ENCODE results near the gene CLEC11A. TPM values are rescaled to one million over a fixed set of nuclear protein-coding genes. Genes with fewer than 3 reads are reported as not detected.

CLEC11A gene
- total RNA-seq, 1 experiment from 2014 or later: not detected

GRCh38 chr19:50677636-50678035 is 45.5 kb upstream of the CLEC11A start:
- ChIA-PET POLR2A (no interaction called here), CTCF (no interaction called here)
- in situ Hi-C loops (cut with HindIII; ENCODE audit: low pct_unique_long_range_greater_than_20kb, low sequenced_read_pairs): no loop called here
- Histone ChIP-seq H3K9me3 (ENCODE audit: control insufficient read depth, insufficient read depth, low read depth, low read length) (no peaks in the 10 kb centered on the region), H3K4me3 (ENCODE audit: low read depth in 2 of 2, low read length in 2 of 2) (no peak overlapping the region), H3K36me3 (ENCODE audit: control insufficient read depth, insufficient read depth, low read length) (no peaks in the 10 kb centered on the region), H3K4me1 (ENCODE audit: control insufficient read depth, insufficient read depth, low read length) (no peaks in the 10 kb centered on the region), H3K27me3 (ENCODE audit: control insufficient read depth, insufficient read depth, low read length) (no peaks in the 10 kb centered on the region; the same call in 1 of the 2 replicates), H3K27ac (ENCODE audit: low read length) (no peak overlapping the region)
- TF ChIP-seq REST (IDR thresholded peaks at IDR 0.05; ENCODE audit: insufficient read depth in 1 of 2, low read depth in 2 of 2, low read length in 1 of 2) (no peak), POLR2AphosphoS5 (IDR thresholded peaks at IDR 0.05; ENCODE audit: low read depth, low read length) (no peak), TCF7L2 (IDR thresholded peaks at IDR 0.05; ENCODE audit: low read depth, low read length) (no peak), SIN3A (IDR thresholded peaks at IDR 0.05; ENCODE audit: borderline replicate concordance, insufficient read depth, low read depth, low read length) (no peak), CTCF (IDR thresholded peaks at IDR 0.05) (no peak)
- BruUV-seq (replicated peaks): no TSS peak
- ATAC-seq (no peak), DNase-seq (ENCODE audit: low read depth, low spot score) (no peak)
- intact Hi-C loops (cut with micrococcal nuclease; ENCODE audit: unreplicated experiment): no loop called here

GRCh38 chr19:50678323-50678722 is 44.8 kb upstream of the CLEC11A start:
- ChIA-PET POLR2A (no interaction called here), CTCF (no interaction called here)
- Histone ChIP-seq H3K27ac (ENCODE audit: low read length) (no peak overlapping the region), H3K4me1 (ENCODE audit: control insufficient read depth, insufficient read depth, low read length) (no peaks in the 10 kb centered on the region), H3K4me3 (ENCODE audit: low read depth in 2 of 2, low read length in 2 of 2) (no peak overlapping the region), H3K36me3 (ENCODE audit: control insufficient read depth, insufficient read depth, low read length) (no peaks in the 10 kb centered on the region), H3K27me3 (ENCODE audit: control insufficient read depth, insufficient read depth, low read length) (no peaks in the 10 kb centered on the region; the same call in 1 of the 2 replicates), H3K9me3 (ENCODE audit: control insufficient read depth, insufficient read depth, low read depth, low read length) (no peaks in the 10 kb centered on the region)
- in situ Hi-C loops (cut with HindIII; ENCODE audit: low pct_unique_long_range_greater_than_20kb, low sequenced_read_pairs): no loop called here
- BruUV-seq (replicated peaks): no TSS peak
- no peak for TF ChIP-seq SIN3A (IDR thresholded peaks at IDR 0.05; ENCODE audit: borderline replicate concordance, insufficient read depth, low read depth, low read length)
- no peak for TF ChIP-seq POLR2AphosphoS5 (IDR thresholded peaks at IDR 0.05; ENCODE audit: low read depth, low read length)
- TF ChIP-seq CTCF (IDR thresholded peaks at IDR 0.05): no peak
- TF ChIP-seq REST (IDR thresholded peaks at IDR 0.05; ENCODE audit: insufficient read depth in 1 of 2, low read depth in 2 of 2, low read length in 1 of 2): no peak
- no peak for TF ChIP-seq TCF7L2 (IDR thresholded peaks at IDR 0.05; ENCODE audit: low read depth, low read length)
- intact Hi-C loops (cut with micrococcal nuclease; ENCODE audit: unreplicated experiment): no loop called here
- ATAC-seq (no peak), DNase-seq (ENCODE audit: low read depth, low spot score) (no peak)

Measured in Panc1 (cell line).